OCI-LY3 (cell line): ENCODE measurements around the gene TRIM15.
"Not testable (repeated sequence)": the region's sequence is repeated elsewhere in the genome, so short reads cannot be mapped to it uniquely, and the experiment has no call there.

Experiments
- H2AFZ ChIP-seq: fragments of 200-600, 300-600 bp; shearing (Covaris generic); 2 replicates; pipeline ENCODE4 v1.6.0; 2014; ENCODE audit warnings: antibody characterized with exemption, low read depth, low read length
- H3K27ac ChIP-seq: fragments of 200-600, 300-600 bp; sonication (generic); 2 replicates; pipeline ENCODE4 v1.5.1; 2014; ENCODE audit warnings: mild to moderate bottlenecking, low read length, moderate library complexity, mixed read lengths
- H3K27me3 ChIP-seq: fragments of 200-600, 300-600 bp; sonication (generic); 2 replicates; pipeline ENCODE4 v1.6.1; 2014; ENCODE audit warnings: low read depth, low read length, mixed read lengths
- H3K36me3 ChIP-seq: fragments of 200-600, 300-600 bp; sonication (generic); replicated peaks from 2 replicates; pipeline ENCODE3; 2014; ENCODE audit warnings: low read depth, low read length, mixed read lengths
- H3K4me1 ChIP-seq: fragments of 300-600, 200-600 bp; sonication (generic); 2 replicates; pipeline ENCODE4 v1.6.1; 2014; ENCODE audit warnings: low read length, mixed read lengths
- H3K4me2 ChIP-seq: fragments of 200-600, 300-600 bp; sonication (generic); 2 replicates; pipeline ENCODE4 v1.6.1; 2014; ENCODE audit warnings: low read length, mixed read lengths
- H3K4me3 ChIP-seq: fragments of 300-600, 200-600 bp; sonication (generic); 2 replicates; pipeline ENCODE4 v1.5.1; 2014; ENCODE audit warnings: antibody characterized with exemption, mild to moderate bottlenecking, low read length, moderate library complexity
- H3K79me2 ChIP-seq: fragments of 300-600, 200-600 bp; shearing (Covaris generic); 2 replicates; pipeline ENCODE4 v1.6.1; 2014; ENCODE audit warnings: mild to moderate bottlenecking, low read length, mixed read lengths
- H3K9ac ChIP-seq: fragments of 300-600, 200-600 bp; shearing (Covaris generic); 2 replicates; pipeline ENCODE4 v1.6.0; 2014; ENCODE audit warnings: mild to moderate bottlenecking, low read length, moderate library complexity
- H3K9me3 ChIP-seq: fragments of 200-600, 300-600 bp; shearing (Covaris generic); 2 replicates; pipeline ENCODE4 v1.6.1; 2014; ENCODE audit warnings: low read length, mixed read lengths; ENCODE audit not compliant: insufficient read depth
- H4K20me1 ChIP-seq: fragments of 200-600, 300-600 bp; sonication (generic); 2 replicates; pipeline ENCODE4 v1.6.1; 2016; ENCODE audit warnings: low read length, mixed read lengths; ENCODE audit not compliant: insufficient read depth
- CTCF ChIP-seq: fragments of 200-600, 300-600 bp; sonication (generic); IDR thresholded peaks from 2 replicates; pipeline ENCODE4 v1.5.1; 2014; ENCODE audit warnings: antibody characterized with exemption, low read length, low read depth
- EZH2phosphoT487 ChIP-seq: fragments of 200-600 bp; shearing (Covaris generic); IDR thresholded peaks from 2 replicates; pipeline ENCODE4 v1.6.1; 2018; ENCODE audit warnings: antibody characterized with exemption, mixed run types, low read depth

TRIM15 gene

GRCh38 chr6:30135757-30136156 is 27.6 kb upstream of the TRIM15 start, which contains the start of gene TRIM40:
Gene TRIM40 (plus strand): TSS chr6:30136140. CDS start chr6:30137037, 897 bp downstream.
- H3K79me2 ChIP-seq, result no peaks in the 10 kb centered on the region
- no peak within 1 kb of the TSS for H3K9ac ChIP-seq
- no peak within 1 kb of the TSS for H2AFZ ChIP-seq
- peaks cover 30% of the 10 kb centered on the region for H3K27me3 ChIP-seq
- TF ChIP-seq CTCF (no peak), EZH2phosphoT487 (no peak)
- no peak within 1 kb of the TSS for H3K27ac ChIP-seq
- H4K20me1 ChIP-seq, result no peaks in the 10 kb centered on the region
- no peaks in the 10 kb centered on the region for H3K9me3 ChIP-seq
- H3K4me3 ChIP-seq, result no peak within 1 kb of the TSS
- H3K4me2 ChIP-seq, result no peak within 1 kb of the TSS
- peaks cover 13% of the 10 kb centered on the region for H3K4me1 ChIP-seq
- no peaks in the 10 kb centered on the region for H3K36me3 ChIP-seq

- Histone ChIP-seq H3K4me3 (no peak overlapping the region), H4K20me1 (no peaks in the 10 kb centered on the region), H3K27me3 (peaks cover 29% of the 10 kb centered on the region), H3K36me3 (no peaks in the 10 kb centered on the region), H3K27ac (no peak overlapping the region), H3K9me3 (no peaks in the 10 kb centered on the region), H2AFZ (no peak overlapping the region), H3K79me2 (no peaks in the 10 kb centered on the region), H3K4me1 (peaks cover 11% of the 10 kb centered on the region), H3K4me2 (no peak overlapping the region), H3K9ac (no peak overlapping the region)
- TF ChIP-seq CTCF (no peak), EZH2phosphoT487 (no peak)
These were observed 26.6 kb upstream of the TRIM15 start for GRCh38 chr6:30136570-30137286.

DNA sequence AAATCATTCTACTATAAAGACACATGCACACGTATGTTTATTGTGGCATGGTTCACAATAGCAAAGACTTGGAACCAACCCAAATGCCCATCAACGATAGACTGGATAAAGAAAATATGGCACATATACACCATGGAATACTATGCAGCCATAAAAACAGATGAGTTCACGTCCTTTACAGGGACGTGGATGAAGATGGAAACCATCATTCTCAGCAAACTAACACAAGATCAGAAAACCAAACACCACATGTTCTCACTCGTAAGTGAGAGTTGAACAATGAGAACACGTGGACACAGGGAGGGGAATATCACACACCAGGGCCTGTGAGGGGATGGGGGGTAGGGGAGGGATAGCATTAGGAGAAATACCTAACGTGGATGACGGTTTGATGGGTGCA is 23.1 kb upstream of the TRIM15 start:
- Histone ChIP-seq H3K4me1 (peaks cover 11% of the 10 kb centered on the region), H3K27me3 (peaks cover 27% of the 10 kb centered on the region)
- H3K4me2 ChIP-seq, H3K27ac ChIP-seq, H2AFZ ChIP-seq, H3K79me2 ChIP-seq, H3K36me3 ChIP-seq, H3K9me3 ChIP-seq, H4K20me1 ChIP-seq, H3K4me3 ChIP-seq, H3K9ac ChIP-seq: not testable (repeated sequence)

DNA sequence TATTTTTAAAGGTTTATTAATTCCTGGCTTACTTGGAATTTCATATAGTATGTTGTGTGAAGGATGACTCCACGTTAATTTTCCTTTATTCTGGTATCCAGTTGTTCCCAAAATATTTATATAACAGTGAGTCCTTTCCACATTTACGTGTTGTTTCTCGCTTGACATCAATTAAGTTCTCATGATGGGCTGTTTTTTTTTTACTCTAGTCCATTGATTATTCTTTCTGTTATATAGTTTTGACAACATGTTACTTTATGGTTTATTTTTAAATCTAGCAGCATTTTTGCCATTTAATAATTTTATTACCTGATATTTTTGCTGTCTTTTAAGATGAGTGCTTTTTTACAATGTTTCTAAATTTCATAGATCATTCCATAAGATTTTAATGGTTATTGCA is 20.7 kb upstream of the TRIM15 start:
- Histone ChIP-seq H3K4me2 (no peak overlapping the region), H3K79me2 (no peaks in the 10 kb centered on the region), H3K27me3 (peaks cover 27% of the 10 kb centered on the region), H3K27ac (no peak overlapping the region), H3K9me3 (no peaks in the 10 kb centered on the region), H2AFZ (no peak overlapping the region), H3K36me3 (no peaks in the 10 kb centered on the region), H3K4me3 (no peak overlapping the region), H3K9ac (no peak overlapping the region), H4K20me1 (no peaks in the 10 kb centered on the region), H3K4me1 (no peaks in the 10 kb centered on the region)
- TF ChIP-seq CTCF, result no peak
- no peak for TF ChIP-seq EZH2phosphoT487
